HUDEP-2 (cell line): Measurements from ENCODE around the gene GPR132.

Experiments
- DNase-seq, 76 experiments: peaks; one replicate each; lab custom pipeline; 2025; ENCODE audit not compliant: unreplicated experiment in 76 of 76; lab: John Stamatoyannopoulos, UW

The GPR132 gene

GRCh38 chr14:105006831-105007592, 58.2 kb downstream of the GPR132 start:
- no peak for DNase-seq

DNA sequence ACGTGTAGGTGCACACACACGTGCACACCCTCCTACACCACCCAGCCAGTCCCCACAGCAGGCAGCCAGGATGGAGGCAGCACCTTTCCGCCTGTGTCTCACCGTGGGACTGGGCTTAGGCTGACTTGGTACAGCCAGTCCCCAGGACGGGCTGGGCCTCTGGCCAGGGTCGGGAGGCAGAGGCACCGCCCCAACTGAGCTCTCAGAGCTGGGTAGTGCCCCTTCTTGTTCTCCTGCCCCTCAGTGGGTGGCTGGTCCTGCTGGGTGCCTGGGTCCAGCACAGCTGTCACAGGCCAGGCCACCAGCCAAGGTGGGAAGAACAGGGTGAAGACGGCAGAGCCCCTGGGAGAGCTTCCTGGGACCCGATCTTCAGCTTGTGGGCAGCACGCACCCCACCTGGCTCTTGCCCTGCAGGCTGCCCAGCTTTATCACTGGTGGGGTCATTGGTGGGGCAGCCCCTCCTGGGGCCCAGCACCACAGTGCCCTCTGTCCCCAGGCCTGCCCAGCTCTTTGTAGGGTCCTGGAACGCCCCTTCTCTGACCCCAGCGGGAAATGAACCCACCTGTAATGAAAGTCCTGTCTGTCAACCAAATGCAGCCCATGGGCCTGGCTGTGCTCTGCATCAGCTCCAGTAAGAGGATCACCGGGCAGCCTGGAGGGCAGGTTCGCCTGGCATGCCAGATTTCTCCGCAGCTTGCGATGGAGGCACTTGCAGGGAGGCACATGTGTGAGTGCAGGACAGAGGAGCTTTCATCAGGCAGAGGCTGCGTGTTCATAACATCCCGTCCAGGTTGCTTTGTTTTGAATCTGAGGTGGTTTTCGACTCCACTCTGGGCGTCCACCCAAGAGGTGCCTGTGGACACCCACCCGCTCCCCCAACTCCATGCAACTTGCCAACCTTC, 59.0 kb downstream of the GPR132 start:
- no peak for DNase-seq

GRCh38 chr14:105005329-105005928, 59.8 kb downstream of the GPR132 start:
- no peak for DNase-seq
